ENCODE data around the gene HELZ. TPM values are rescaled to one million over a fixed set of nuclear protein-coding genes. Genes with fewer than 3 reads are reported as not detected.
A peak's percentile ranks its signal among the peaks of the same experiment; 100 is the strongest.
"Not testable (repeated sequence)": the region's sequence is repeated elsewhere in the genome, so short reads cannot be mapped to it uniquely, and the experiment has no call there.

The HELZ gene, protein sequence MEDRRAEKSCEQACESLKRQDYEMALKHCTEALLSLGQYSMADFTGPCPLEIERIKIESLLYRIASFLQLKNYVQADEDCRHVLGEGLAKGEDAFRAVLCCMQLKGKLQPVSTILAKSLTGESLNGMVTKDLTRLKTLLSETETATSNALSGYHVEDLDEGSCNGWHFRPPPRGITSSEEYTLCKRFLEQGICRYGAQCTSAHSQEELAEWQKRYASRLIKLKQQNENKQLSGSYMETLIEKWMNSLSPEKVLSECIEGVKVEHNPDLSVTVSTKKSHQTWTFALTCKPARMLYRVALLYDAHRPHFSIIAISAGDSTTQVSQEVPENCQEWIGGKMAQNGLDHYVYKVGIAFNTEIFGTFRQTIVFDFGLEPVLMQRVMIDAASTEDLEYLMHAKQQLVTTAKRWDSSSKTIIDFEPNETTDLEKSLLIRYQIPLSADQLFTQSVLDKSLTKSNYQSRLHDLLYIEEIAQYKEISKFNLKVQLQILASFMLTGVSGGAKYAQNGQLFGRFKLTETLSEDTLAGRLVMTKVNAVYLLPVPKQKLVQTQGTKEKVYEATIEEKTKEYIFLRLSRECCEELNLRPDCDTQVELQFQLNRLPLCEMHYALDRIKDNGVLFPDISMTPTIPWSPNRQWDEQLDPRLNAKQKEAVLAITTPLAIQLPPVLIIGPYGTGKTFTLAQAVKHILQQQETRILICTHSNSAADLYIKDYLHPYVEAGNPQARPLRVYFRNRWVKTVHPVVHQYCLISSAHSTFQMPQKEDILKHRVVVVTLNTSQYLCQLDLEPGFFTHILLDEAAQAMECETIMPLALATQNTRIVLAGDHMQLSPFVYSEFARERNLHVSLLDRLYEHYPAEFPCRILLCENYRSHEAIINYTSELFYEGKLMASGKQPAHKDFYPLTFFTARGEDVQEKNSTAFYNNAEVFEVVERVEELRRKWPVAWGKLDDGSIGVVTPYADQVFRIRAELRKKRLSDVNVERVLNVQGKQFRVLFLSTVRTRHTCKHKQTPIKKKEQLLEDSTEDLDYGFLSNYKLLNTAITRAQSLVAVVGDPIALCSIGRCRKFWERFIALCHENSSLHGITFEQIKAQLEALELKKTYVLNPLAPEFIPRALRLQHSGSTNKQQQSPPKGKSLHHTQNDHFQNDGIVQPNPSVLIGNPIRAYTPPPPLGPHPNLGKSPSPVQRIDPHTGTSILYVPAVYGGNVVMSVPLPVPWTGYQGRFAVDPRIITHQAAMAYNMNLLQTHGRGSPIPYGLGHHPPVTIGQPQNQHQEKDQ (N-terminal part only)
- 42.7 TPM for polyA plus RNA-seq

DNA sequence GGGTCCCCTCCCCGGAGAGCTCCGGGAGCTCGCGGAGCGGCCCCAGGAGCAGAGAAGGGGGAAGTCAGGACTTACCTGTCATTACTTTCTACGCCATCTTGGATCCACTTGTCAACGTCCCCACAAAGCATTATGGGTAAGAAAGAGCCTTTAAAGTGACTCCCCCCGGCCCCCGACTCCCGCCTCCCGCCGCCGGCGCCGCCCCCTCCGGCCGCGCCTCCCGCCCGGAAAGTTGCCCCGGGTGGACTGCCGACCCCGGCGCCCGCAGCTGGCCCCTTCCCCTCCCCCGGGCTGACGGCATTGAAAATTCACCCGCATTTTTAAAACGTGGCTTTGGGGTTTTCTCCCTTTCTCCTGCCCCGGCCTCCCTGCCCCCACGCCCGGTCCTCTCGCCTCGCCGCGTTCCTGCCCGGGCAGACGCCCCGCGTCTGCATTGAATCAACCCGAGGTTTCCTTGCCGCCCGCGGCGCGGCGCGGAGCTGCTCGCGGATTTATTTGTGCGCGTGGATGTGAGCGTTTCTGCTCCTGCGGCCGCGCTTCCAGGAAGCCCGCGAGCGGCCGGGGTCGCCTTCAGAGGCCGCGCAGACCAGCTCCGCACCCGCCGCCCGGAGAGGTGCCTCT, at the start of gene HELZ:
TSS of gene HELZ (minus strand) at position 124 of the 621 bp plus-strand sequence. CDS start 26,392 bp downstream, outside the sequence.
- Mint-ChIP-seq H3K4me3 (peak within 1 kb of the TSS; percentile 83 to 97 (median 92)), H3K4me1 (peaks cover 35 to 43% (median 38%) of the 10 kb centered on the region in 3 donors), H3K9me3 (no peaks in the 10 kb centered on the region), H3K36me3 (no peaks in the 10 kb centered on the region), H3K27me3 (peaks cover 9% of the 10 kb centered on the region), H3K27ac (peak within 1 kb of the TSS; percentile 34 to 86 (median 55))

DNA sequence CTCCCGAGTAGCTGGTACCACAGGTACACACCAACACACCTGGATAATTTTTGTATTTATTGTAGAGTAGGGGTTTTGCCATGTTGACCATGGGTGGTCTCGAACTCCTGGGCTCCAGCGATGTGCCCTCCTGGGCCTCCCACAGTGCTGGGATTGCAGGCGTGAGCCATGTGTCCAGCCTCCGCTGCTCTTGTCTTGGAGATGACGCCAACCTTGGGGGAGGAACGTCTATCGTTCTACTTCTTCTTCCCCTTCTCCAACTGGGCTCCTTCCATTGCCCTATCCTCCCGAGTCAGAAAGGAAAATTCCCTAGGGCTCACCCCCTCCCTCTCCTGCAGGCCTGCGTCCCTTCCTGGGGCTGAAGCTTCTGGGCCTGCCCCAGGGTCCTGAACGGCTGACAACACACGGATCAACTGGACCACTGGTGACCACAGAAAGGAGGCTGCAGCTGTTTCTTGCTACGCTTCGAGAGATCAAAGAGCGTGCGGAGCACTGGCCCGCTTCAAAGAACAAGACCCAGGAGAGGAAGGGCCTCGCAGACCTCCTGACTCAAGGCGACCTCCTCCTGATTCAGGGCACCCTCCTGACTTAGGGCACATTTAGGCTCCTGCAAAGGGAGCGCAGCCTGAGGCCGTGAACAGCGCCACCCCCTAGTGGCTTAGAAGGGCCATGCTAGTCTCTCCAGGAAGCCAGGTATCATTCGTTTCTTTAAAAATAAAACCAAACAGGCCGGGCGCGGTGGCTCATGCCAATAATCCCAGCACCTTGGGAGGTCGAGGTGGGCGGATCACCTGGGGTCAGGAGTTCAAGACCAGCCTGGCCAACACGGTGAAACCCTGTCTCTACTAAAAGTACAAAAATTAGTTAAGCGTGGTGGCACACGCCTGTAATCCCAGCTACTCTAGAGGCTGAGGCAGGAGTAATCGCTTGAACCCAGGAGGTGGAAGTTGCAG, 48.5 kb upstream of the HELZ start:
- Mint-ChIP-seq H3K27me3 (no peaks in the 10 kb centered on the region), H3K4me3 (peak overlapping the region in 1 of 4 donors; percentile 87), H3K36me3 (no peaks in the 10 kb centered on the region)

GRCh38 chr17:67290711-67291291, 45.8 kb upstream of the HELZ start:
- peaks cover 0 to 3% (median 2%) of the 10 kb centered on the region in 3 donors for H3K9me3 Mint-ChIP-seq
- H3K4me1 Mint-ChIP-seq: peaks cover 6 to 12% (median 11%) of the 10 kb centered on the region in 3 donors
- peaks cover 1% of the 10 kb centered on the region for H3K27me3 Mint-ChIP-seq
- no peak overlapping the region for H3K4me3 Mint-ChIP-seq
- no peak overlapping the region for H3K27ac Mint-ChIP-seq
- no peaks in the 10 kb centered on the region for H3K36me3 Mint-ChIP-seq

More for the DNA sequence above, 48.5 kb upstream of the HELZ start:
- peaks cover 0 to 3% (median 3%) of the 10 kb centered on the region in 3 donors for H3K9me3 Mint-ChIP-seq
- H3K4me1 Mint-ChIP-seq: peaks cover 6 to 12% (median 11%) of the 10 kb centered on the region in 3 donors
- peak overlapping the region in 1 of 3 donors; percentile 6 for H3K27ac Mint-ChIP-seq

GRCh38 chr17:67290244-67290643, 45.2 kb upstream of the HELZ start:
- Mint-ChIP-seq H3K4me3 (no peak overlapping the region), H3K27me3 (peaks cover 1% of the 10 kb centered on the region), H3K4me1 (peaks cover 6 to 12% (median 11%) of the 10 kb centered on the region in 3 donors), H3K9me3 (no peaks in the 10 kb centered on the region), H3K36me3 (no peaks in the 10 kb centered on the region), H3K27ac (no peak overlapping the region)

- Mint-ChIP-seq H3K36me3 (no peaks in the 10 kb centered on the region), H3K4me1 (peaks cover 6 to 12% (median 11%) of the 10 kb centered on the region in 3 donors), H3K4me3 (no peak overlapping the region), H3K9me3 (no peaks in the 10 kb centered on the region), H3K27ac (no peak overlapping the region), H3K27me3 (peaks cover 1% of the 10 kb centered on the region)
These were observed 44.3 kb upstream of the HELZ start for GRCh38 chr17:67289181-67289876.

DNA sequence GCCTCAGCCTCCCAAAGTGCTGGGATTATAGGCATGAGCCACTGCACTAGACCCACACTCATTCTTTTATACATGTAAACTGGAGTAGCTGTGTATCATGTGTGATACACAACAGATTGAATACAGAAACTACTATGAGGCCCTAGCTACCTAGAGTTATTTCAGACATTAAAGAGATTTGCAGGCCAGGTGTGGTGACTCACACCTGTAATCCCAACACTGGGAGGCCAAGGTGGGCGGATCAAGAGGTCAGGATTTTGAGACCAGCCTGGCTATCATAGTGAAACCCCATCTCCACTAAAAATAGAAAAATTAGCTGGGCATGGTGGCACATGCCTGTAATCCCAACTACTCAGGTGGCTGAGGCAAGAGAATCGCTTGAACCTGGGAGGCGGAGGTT, 41.8 kb upstream of the HELZ start:
- not testable (repeated sequence) for H3K27me3 Mint-ChIP-seq, H3K27ac Mint-ChIP-seq

GRCh38 chr17:67285360-67285759, 40.4 kb upstream of the HELZ start:
- no peak overlapping the region for H3K27ac Mint-ChIP-seq
- peaks cover 1% of the 10 kb centered on the region for H3K27me3 Mint-ChIP-seq
- peaks cover 2 to 7% (median 6%) of the 10 kb centered on the region in 3 donors for H3K4me1 Mint-ChIP-seq
- no peaks in the 10 kb centered on the region for H3K9me3 Mint-ChIP-seq
- no peak overlapping the region for H3K4me3 Mint-ChIP-seq
- H3K36me3 Mint-ChIP-seq: no peaks in the 10 kb centered on the region

More for the DNA sequence above, 41.8 kb upstream of the HELZ start:
- not testable (repeated sequence) for H3K4me1 Mint-ChIP-seq, H3K9me3 Mint-ChIP-seq, H3K36me3 Mint-ChIP-seq, H3K4me3 Mint-ChIP-seq

- Mint-ChIP-seq H3K27me3 (peaks cover 1% of the 10 kb centered on the region), H3K36me3 (no peaks in the 10 kb centered on the region), H3K4me1 (no peaks in the 10 kb centered on the region), H3K27ac (no peak overlapping the region), H3K9me3 (no peaks in the 10 kb centered on the region), H3K4me3 (no peak overlapping the region)
These were observed 38.9 kb upstream of the HELZ start for GRCh38 chr17:67283731-67284516.

GRCh38 chr17:67281743-67282142, 36.7 kb upstream of the HELZ start:
- Mint-ChIP-seq H3K27ac (no peak overlapping the region), H3K4me3 (no peak overlapping the region), H3K4me1 (no peaks in the 10 kb centered on the region)

GRCh38 chr17:67281053-67281452, 36.1 kb upstream of the HELZ start:
- H3K4me1 Mint-ChIP-seq: no peaks in the 10 kb centered on the region
- no peak overlapping the region for H3K4me3 Mint-ChIP-seq
- H3K27ac Mint-ChIP-seq: no peak overlapping the region
- H3K27me3 Mint-ChIP-seq: peaks cover 2% of the 10 kb centered on the region
- no peaks in the 10 kb centered on the region for H3K9me3 Mint-ChIP-seq
- no peaks in the 10 kb centered on the region for H3K36me3 Mint-ChIP-seq

More at GRCh38 chr17:67281743-67282142, 36.7 kb upstream of the HELZ start:
- peaks cover 2% of the 10 kb centered on the region for H3K27me3 Mint-ChIP-seq
- H3K36me3 Mint-ChIP-seq: no peaks in the 10 kb centered on the region
- no peaks in the 10 kb centered on the region for H3K9me3 Mint-ChIP-seq

DNA sequence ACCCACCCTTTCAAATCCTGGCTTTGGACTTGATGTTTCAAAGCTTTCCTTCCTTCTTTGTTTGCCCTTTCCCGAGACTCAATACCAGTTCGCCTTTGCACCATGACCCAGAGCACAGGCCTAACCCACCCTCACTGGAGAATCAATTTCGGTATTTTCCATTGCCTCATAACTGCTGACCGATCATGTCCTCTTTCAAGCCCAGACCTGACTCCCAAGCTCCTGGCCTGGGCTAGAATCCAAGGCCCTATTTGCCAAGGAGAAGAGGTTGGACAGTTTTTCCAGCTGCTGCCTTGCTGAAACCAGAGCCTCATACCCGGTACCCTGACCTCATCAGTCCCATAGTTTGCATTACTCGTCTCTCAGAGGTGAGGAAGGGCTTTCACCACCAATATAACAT, 35.3 kb upstream of the HELZ start:
- no peaks in the 10 kb centered on the region for H3K9me3 Mint-ChIP-seq
- no peak overlapping the region for H3K27ac Mint-ChIP-seq
- no peaks in the 10 kb centered on the region for H3K36me3 Mint-ChIP-seq
- H3K4me1 Mint-ChIP-seq: no peaks in the 10 kb centered on the region
- peaks cover 2% of the 10 kb centered on the region for H3K27me3 Mint-ChIP-seq
- H3K4me3 Mint-ChIP-seq: no peak overlapping the region

GRCh38 chr17:67279115-67279514, 34.1 kb upstream of the HELZ start:
- H3K27me3 Mint-ChIP-seq: peaks cover 2% of the 10 kb centered on the region
- no peaks in the 10 kb centered on the region for H3K36me3 Mint-ChIP-seq
- no peaks in the 10 kb centered on the region for H3K4me1 Mint-ChIP-seq
- no peaks in the 10 kb centered on the region for H3K9me3 Mint-ChIP-seq
- no peak overlapping the region for H3K27ac Mint-ChIP-seq
- no peak overlapping the region for H3K4me3 Mint-ChIP-seq
